NCI-H1105 treated with DMSO at 0.1 percent for 48 hours (cell line): ENCODE measurements around the gene PGGT1B.

ENCODE experiments used
- DNase-seq: peaks from one replicate; lab custom pipeline; 2025; lab: John Stamatoyannopoulos, UW

The PGGT1B gene

DNA sequence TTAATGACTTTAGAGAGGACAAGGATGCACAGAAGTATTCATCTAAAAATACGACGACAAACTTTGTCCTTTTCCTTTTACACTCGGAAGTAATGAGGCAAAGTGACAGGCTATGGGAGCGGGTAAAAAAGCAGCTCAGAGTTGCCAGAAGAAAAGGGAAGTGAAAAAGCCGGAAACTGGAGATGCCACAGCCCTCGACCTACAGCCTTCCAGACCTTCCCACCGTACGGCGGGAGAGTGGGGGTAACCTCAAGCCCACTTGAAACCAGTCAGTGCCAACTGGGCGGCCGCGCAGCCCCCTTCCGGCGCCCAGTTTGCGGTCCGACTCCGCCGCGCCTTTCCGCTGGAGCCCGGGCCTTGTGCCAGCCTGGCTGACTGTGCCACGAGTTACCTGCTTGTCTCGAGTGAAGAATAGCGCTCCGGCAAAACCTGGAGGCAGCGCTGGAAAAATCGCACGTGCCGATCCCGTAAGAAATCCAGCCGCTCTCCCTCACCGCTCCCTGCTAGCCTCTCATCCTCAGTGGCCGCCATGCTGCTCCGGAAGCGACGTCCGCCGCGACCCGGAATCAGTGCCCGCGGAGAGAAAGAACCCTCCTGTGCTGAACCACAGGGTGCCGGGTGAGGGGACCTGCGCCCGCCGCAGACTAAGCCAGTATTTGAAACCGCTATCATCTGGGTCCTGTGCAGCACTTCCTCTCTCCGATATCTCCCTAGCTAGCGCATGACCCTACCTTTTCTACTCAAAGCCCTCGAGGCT lies at the start of gene PGGT1B:
TSS of gene PGGT1B (minus strand) at position 557 of the 757 bp plus-strand sequence. CDS start at position 531, 26 bp downstream.
- DNase-seq: peak; percentile 43

DNA sequence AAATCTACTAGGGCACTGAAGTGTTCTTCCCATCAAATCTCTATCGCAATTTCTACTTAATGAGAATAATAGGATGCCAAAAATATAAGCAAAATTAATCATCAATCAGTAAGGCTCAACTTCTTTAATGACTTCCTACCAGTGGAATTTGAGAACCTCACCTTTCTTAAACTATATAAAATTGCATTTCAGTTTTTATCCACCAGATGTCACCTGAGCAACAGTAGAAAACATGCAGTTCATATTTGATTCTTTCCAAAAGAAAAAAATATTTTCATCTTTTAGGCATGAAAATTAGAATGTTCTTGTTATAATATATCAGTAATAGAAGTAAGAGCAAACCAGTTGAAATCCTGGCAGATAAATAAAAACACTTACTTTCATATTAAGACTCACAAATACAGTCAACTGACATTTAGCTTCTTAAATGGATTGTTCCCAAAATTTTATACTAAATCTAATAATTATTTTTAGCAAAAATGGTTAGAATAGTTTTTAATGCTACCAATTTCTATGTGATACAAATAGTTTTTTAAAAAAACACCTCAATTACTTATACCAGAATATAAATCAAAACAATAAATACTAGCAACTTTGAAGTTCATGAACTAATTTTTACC lies 47.2 kb upstream of the PGGT1B start:
- DNase-seq: peak; percentile 22

DNA sequence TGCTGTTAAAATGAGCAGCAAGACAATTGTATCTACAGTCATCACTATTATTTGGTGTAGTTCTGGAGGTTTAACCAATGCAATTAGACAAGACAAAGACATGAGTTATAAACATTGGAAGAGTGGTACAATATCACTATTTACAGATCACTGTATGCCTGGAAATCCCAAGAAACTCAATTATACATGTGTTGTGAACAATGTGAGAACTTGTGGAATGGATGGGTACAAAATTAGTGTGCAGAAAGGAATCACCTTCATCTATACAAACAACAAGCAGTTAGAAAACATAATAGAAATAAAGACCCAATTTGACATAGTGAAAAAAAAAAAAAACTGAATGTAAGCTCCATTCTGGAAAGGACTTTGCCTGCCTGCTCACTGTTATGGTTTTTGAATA lies 46.1 kb upstream of the PGGT1B start:
- DNase-seq: no peak

DNA sequence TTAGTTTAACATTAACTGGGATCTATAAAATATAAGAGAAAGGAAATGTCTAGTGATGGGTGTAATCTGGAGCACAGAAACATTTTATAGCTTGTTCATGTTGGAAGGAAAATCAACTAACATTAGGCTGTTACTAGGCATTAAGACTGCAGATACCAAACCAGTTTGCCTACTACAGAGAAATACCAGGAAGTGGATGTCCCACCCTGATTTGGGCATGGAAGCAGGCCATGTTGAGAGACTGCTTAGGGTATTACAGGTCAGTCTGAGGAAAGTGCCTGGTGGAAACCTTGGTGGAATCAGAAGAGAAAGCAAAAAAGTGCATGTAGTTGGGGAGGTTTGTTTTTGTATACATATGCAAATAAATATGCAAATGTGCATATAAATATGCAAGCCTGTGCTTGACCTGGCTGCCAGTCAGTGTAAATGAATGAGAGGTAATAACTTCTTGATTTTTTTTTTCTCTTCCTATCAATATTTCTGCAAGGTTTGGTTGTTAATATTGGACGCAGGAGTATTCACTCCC lies 43.4 kb upstream of the PGGT1B start:
- DNase-seq: no peak

DNA sequence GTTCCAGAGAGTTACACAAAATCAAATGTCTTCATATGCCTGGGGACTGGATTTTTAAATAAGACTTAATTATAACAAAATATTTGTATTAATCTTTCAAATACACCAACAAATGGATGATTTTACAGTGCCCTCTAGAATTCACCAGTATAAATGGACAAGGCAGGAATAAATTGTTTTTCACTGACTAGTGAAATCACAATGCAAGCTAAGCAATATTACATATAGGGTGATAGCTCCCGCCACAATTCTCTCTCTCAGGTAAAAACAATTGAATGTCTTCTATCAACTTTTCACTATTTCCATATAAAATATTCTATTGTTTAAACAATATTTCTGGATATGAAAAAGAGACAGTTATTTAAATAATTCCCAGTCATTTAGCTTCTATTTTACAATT lies 41.8 kb upstream of the PGGT1B start:
- no peak for DNase-seq

DNA sequence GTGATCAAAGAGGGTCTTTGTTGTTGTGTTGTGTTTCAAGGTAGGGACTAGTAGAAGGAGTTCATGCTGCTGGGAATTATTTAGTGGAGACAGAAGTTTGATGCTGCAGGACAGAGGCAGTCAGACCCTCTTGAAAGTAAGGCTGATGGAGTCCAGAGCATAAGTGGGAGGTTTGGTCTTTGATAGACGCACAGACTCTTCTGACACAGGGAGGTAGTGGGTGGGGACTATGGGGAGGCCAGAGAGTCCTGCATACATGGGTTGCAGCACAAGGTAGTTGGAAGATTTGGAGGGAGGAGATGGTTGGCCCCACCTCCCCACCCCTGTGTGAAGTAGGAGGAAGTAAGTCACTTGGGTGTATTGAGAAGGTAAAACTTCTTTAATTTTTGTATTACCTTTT lies 36.1 kb upstream of the PGGT1B start:
- DNase-seq: no peak

DNA sequence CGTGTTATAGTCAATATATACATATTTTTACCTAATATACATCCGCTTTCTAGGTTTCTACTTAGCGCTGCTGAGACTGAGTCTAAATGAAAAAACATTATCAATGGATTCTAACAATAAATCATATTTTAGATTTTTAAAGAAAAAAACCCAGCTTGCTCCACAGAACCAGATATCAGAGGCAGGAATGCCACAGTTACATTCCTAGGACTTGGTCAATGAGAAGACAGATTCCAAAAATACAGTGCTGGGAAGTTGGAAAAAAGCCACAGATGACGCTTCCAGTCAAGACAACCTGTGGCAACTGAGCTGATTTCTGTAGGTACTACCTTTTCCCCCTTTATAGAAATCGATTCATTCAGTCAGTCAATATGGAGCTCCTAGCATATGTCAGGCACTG lies 34.4 kb upstream of the PGGT1B start:
- DNase-seq: no peak

DNA sequence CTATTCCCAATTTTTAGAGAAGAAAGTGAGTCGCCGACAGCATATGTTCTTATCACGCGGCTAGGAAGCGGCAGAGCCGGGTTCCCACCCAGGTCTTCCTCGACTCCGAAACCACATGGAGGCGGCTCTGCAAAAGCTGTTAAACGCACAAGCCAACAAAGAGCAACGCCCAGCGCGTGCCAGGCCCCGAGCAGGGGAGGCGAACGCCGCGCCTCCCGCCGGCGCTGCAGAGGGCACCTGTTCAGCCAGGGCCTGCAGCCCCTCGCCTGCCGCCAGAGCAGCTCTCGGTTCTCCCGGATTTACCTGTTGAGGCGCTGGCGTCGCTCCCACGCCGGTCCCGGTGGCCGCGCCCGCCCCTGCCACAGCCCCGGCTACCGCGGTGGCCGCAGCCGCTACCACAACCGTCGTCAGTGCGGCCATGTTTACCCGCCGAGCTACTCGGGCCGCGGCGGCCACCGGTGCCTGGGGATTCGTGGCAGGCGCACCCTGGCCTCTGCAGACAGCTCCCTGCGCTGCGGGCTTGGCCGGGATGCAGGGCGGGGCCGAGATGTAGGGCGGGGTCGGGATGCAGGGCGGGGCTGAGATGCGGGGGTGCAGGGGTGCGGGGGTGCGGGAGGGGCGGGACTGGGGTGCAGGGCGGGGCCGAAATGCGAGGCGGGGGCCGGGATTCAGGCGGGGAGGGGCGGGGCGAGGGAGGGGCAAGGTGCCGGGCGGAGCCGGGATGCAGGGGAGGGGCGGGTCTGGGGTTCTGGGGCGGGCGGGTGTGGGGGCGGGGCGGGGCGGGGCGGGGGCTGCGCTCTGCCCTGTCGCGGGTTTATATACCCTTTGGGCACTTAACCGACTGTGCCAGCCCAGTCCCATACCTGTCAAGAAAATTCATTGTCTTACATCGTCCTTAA lies 33.7 kb upstream of the PGGT1B start, which contains the start of gene CCDC112:
TSS of gene CCDC112 (minus strand) at position 531 of the 899 bp plus-strand sequence. CDS start at position 420, 111 bp downstream.
- DNase-seq: peak; percentile 56

DNA sequence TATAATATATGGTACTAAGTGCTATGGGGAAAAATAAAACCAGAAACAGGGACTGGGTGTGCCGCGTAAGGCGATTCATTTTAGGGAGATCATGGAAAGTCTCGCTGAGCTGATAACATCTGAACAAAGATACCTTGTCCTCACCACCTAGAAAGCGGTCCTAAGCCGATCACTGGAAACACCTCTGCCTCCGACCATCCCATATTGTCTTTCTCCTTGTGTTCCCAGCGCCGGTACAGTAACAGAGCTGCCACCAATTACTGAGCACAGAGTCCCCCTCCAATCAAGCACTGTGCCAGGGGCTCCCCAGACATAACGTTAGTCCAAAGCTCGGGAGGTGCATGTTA lies 33.1 kb upstream of the PGGT1B start:
- DNase-seq: no peak

DNA sequence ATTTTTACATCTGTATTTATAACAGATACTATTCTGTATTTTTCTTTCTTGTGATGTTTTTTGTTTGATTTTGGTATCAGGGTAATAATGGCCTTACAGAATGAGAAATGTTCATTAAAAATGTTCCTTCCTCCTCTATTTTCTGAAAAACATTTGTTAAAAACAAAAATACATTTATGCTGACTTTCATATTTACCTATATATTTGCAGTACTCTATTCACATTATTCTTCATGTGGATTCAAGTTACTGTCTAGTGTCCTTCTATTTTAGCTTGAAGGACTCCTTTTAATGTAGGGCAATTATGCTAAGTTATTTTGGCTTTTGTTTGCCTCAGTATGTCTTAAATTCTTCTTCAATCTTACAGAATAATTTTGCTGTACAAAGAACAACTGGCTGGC lies 28.7 kb upstream of the PGGT1B start:
- no peak for DNase-seq

DNA sequence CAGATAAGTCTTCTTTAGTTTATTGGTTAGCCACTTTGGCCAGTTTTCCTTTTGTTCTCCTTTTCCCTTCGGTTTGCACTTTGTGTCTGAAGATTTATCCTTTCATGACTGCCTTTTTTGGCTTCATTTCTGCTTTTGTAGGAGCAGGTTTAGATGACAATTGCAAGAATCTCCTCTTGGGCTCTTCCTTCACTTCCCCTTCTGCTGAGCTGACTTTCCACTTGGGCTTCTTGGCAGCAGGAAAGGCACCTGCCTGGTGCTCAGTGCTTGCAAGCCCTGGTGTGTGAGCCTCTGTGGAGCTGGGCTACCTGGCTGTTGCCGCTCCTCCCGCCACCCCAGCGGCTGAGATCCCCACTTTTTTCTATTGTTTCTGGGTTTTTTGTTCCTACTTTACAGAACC lies 26.4 kb upstream of the PGGT1B start:
- no peak for DNase-seq

DNA sequence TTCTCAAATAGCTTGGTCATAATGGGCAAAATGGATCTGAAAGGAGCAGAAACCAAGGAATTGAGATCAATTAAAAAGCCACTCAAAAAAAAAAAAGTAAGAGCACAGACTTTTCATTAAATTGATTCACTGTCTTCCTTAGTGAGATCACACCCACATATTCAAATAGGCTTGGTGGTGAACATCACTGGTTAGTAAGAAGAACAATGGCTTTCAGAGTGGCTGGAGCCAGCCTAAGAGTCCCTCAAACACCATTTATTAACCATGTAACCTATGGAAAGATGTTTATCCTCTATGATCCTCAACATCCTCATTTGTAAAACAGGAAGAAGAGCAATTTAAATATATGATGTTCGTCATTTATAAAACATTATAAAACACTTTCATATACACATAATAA lies 21.3 kb upstream of the PGGT1B start:
- no peak for DNase-seq

DNA sequence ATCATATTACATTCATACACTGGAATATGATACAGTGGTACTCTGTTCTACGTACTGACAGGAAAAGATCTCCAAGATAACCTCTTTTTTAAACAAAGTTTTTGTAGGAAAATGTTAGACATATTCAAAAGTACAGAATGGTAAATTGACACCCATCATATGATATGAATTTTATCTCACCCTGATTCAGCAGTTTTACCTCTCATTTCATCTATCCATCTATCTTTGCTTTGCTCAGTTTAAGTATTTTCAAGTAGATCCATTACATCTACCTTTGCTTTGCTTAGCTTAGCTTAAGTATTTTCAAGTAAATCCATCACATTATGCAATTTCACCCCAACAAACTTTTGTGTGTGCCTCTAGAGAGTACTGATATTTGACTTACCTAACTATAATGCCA lies 19.5 kb upstream of the PGGT1B start:
- no peak for DNase-seq

DNA sequence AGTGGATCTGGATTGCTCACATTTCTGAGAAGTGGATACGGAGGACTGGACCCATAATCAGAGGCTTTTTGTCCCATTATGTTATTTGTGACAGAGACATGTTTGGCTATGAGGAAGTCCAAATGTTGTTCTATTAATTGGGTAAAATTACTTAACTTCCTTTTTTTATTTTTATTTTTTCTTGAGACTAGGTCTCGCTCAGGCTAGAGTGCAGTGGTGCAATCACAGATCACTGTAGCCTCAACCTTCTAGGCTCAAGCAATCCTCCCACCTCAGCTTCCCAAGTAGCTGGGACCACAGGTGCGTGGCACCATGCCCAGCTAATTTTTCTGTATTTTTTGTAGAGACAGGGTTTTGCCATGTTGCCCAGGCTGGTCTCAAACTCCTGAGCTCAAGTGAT lies 11.9 kb upstream of the PGGT1B start:
- no peak for DNase-seq

DNA sequence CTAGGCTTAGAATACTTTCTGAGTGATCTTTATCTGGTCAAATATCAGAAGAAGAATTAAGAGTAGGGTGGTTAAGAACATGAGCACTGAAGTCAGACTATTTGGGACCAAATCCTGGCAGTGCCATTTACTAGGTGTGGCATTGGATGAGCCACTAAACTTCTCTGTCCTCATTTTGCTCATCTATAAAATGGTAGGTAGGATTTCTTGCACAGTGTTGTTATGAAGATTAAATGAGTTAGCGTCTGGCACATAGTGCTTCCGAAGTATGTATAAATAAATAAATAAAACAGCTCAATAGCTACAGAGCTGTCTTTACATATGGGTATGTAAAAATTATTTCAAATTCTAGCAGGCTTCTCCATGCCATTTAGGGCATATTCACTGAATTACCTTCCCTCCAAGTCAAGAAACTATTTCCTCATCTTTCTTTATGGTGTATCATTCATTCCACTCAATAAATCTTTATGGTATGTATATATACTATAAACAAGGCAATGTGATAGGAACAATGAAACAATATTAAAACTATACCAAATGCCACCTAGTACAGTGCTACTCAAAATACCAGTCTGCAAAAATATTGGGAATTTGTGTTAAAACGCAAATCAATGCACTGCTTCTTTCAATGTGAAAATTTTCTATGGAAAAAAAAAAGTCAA lies 9.8 kb upstream of the PGGT1B start:
- no peak for DNase-seq

DNA sequence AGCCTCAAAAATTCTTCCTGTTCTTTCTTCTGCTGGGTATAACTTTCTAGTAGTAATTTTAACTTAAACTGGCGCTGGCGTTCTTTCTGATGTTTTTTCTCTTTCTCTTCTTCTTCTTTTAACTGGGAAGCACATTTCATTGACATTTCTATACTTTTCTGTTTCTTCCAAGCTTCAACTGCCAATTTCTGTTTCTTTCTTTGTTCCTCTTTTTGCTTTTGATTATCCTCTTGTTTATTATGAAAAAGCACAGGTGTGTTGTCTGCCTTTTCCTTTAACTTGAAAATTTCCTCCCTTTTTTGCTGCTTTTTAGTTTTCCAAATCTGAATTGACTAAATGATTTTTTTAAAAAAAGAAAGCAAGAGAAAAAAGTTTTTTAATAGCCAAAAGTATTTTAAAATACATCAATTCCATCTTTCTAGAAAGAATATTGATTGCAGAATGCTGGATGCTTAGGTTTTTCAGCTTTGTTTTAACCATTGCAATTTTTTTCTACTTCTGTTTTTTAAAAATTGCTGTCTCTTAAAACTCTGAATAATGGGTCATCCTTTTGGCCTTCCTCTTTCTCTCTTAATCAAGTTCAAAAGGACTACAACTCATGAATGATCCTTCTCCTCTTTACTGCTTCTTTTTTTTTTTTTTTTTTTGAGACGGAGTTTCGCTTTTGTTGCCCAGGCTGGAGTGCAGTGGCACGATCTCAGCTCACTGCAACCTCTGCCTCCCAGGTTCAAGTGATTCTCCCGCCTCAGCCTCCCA lies 8.8 kb upstream of the PGGT1B start:
- no peak for DNase-seq

DNA sequence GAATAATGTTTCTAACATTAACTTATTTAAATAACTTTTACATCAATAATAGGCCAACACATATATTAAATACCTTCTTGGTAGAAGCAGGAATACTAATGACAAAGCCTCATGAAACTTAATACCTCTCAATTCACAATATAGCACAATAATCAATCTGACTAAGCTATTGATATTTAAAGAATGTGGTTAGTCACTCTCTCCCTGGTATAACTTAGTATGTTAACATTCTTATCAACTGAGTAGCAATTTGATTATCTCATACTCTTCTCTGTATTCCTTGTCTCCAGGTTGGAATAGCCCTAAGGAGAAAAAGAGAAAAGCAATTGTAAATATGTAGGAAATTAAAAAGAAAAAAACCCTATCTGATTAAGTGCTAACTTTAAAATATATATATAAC lies 4.9 kb upstream of the PGGT1B start:
- no peak for DNase-seq

DNA sequence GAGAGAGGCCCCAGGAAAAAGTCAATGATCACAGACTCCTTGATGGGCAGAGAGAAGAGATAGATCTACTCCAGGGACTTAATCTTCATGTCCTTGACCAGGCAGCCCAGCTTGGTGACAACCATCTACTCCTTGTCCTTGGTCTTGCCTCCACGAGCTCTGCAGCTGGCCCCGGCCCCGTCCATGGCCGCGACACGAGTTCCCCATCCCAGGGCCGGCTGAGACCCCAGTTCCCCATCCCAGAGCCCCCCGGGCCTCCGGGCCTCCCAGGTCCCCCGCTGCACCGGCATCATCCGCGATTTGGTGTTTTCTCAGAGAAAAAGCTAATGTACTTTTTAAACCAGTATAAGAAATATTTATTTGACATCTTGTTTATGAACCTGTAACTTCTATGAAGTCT lies 2.5 kb upstream of the PGGT1B start:
- no peak for DNase-seq

DNA sequence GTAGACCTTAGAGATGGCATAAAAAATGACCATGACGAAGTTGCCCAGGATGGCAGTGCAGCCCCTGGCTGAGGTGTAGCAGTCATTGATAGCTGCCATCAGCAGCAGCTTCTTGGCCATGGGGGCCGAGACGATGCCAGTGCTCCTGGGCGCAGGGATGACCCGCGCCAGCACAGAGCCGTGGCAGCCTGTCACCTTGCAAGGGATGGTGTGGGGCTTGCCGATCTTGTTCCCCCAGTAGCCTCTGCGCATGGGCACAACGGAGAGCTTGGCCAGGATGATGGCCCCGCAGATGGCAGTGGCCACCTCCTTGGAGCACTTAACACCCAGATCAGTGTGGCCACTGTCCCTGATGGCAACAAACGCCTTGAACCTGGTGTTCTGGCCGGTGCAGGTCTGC lies 2.1 kb upstream of the PGGT1B start:
- DNase-seq: no peak

DNA sequence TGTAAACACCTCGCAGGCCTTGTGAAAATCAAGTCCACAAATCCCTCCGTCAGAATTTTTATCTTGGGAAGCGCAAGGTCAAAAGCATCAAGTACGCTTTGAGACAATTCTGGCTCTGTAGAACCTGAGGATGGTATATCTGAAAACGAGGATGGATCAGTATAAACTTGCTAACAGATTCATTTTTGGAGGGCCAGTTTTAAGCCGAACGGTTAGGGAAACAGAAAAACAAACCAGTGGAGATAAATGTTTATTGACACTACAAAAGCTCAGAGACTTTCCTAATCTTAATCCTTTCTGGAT lies 352 bp upstream of the PGGT1B start:
- DNase-seq: no peak

DNA sequence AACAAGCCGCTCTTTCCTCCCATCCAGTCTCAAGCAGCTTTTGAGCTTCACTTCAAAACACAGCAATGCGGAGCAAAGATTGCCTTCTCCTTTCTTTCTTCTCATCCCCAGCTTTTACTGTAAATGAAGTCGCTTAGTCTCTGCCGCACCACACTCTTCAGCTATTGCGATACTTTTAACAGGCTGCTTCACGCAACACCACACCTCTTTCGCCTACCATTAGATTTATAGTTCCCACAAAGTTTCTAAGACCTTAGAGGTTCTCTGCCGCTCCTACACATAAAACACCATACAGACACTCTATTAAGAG lies 711 bp downstream of the PGGT1B start:
- DNase-seq: no peak

DNA sequence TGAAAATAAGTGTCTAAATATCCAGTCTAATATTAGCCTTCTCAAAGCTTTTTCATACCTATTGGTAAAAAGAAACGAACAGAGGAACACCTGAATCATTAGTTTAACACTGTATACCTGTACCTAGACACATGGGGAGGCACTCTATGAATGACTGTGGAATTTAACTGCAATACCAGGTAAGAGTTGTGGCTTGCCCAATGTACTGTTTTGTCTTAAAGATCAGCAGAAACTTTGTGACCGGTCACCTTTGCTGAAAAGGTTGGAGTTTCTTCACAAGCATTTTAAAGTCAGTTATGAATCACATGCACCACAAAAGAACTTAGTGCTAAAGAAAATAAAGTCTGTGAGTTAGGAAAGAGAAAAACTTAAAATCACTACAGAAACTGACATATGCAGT lies 2.4 kb downstream of the PGGT1B start:
- DNase-seq: no peak
